ENCODE data around the gene CTNNAL1. TPM values are rescaled to one million over a fixed set of nuclear protein-coding genes. Genes with fewer than 3 reads are reported as not detected.

Gene CTNNAL1
- total and polyA plus RNA-seq, 10 donors, result 14.6 to 43.2 (median 36.3) TPM

DNA sequence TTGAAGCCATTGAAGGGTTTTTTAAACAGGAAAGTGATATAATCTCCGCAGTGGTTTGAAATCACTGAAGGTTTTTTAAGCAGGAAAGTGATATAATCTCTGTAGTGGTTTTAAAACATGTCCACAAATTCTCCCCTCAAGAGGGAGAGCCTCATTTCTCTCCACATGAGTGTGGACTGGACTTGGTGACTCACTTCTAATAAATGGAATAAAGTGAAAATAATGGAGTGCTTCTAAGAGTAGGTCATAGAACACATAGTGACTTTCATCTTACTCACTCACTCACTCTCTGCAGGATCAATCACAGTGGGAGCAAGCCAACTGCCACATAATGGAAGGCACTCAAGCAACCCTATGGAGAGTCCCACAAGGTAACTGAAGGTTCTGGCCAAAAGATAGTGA, 12.0 kb downstream of the CTNNAL1 start:
- TF ChIP-seq POLR2AphosphoS5 (IDR thresholded peaks at IDR 0.05), result no peak
- TF ChIP-seq, protein P1, sequence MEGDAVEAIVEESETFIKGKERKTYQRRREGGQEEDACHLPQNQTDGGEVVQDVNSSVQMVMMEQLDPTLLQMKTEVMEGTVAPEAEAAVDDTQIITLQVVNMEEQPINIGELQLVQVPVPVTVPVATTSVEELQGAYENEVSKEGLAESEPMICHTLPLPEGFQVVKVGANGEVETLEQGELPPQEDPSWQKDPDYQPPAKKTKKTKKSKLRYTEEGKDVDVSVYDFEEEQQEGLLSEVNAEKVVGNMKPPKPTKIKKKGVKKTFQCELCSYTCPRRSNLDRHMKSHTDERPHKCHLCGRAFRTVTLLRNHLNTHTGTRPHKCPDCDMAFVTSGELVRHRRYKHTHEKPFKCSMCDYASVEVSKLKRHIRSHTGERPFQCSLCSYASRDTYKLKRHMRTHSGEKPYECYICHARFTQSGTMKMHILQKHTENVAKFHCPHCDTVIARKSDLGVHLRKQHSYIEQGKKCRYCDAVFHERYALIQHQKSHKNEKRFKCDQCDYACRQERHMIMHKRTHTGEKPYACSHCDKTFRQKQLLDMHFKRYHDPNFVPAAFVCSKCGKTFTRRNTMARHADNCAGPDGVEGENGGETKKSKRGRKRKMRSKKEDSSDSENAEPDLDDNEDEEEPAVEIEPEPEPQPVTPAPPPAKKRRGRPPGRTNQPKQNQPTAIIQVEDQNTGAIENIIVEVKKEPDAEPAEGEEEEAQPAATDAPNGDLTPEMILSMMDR (IDR thresholded peaks at IDR 0.05 in 8 of 11, conservative IDR thresholded peaks at IDR 0.05 in 3 of 11), result no peak
- no peak for TF ChIP-seq POLR2A (IDR thresholded peaks at IDR 0.05)
- H3K36me3 ChIP-seq, result no peaks in the 10 kb centered on the region
- H3K9me3 ChIP-seq, result peaks cover 4 to 19% (median 15%) of the 10 kb centered on the region in 8 donors
- WGBS, 5 donors, result 33 to 55% (median 41%) methylated on average over 1 of the region's 1 CpG
- DNase-seq, result no peak
- peaks cover 0 to 12% (median 6%) of the 10 kb centered on the region in 6 donors for H3K4me1 ChIP-seq
- intact Hi-C loops (cut with DNase I; ENCODE audit: low total_unique reads), result no loop called here
- peak overlapping the region in 1 of 8 donors; percentile 34 for H3K27ac ChIP-seq
- H3K4me3 ChIP-seq, result no peak overlapping the region
- no peaks in the 10 kb centered on the region for H3K27me3 ChIP-seq (replicated peaks in 1 of 7)

GRCh38 chr9:108997112-108997511, 16.2 kb downstream of the CTNNAL1 start:
- Histone ChIP-seq H3K9me3 (no peaks in the 10 kb centered on the region), H3K27ac (peak overlapping the region; percentile 20 to 81 (median 61)), H3K36me3 (peaks cover 0 to 3% (median 0%) of the 10 kb centered on the region in 6 donors), H3K4me1 (peaks cover 0 to 33% (median 21%) of the 10 kb centered on the region in 6 donors), H3K27me3 (replicated peaks in 1 of 7) (no peaks in the 10 kb centered on the region), H3K4me3 (no peak overlapping the region)
- no peak for DNase-seq
- 36 to 63% (median 47%) methylated on average over 1 of the region's 1 CpG for WGBS, 5 donors
- no peak for TF ChIP-seq POLR2A (IDR thresholded peaks at IDR 0.05)
- TF ChIP-seq, protein P1 (IDR thresholded peaks at IDR 0.05 in 8 of 11, conservative IDR thresholded peaks at IDR 0.05 in 3 of 11), result no peak
- TF ChIP-seq POLR2AphosphoS5 (IDR thresholded peaks at IDR 0.05), result no peak
- intact Hi-C loops (cut with DNase I; ENCODE audit: low total_unique reads), result no loop called here

- Histone ChIP-seq H3K4me3 (no peak overlapping the region), H3K9me3 (no peaks in the 10 kb centered on the region), H3K36me3 (peaks cover 0 to 3% (median 0%) of the 10 kb centered on the region in 6 donors), H3K27ac (peak overlapping the region; percentile 27 to 81 (median 61)), H3K27me3 (replicated peaks in 1 of 7) (no peaks in the 10 kb centered on the region), H3K4me1 (peaks cover 0 to 33% (median 21%) of the 10 kb centered on the region in 6 donors)
- WGBS, 5 donors, result 7 to 17% (median 14%) methylated on average over 1 of the region's 1 CpG
- TF ChIP-seq, protein P1 (IDR thresholded peaks at IDR 0.05 in 8 of 11, conservative IDR thresholded peaks at IDR 0.05 in 3 of 11), result no peak
- TF ChIP-seq POLR2A (IDR thresholded peaks at IDR 0.05) (no peak), POLR2AphosphoS5 (IDR thresholded peaks at IDR 0.05) (no peak)
- no peak for DNase-seq
- intact Hi-C loops (cut with DNase I; ENCODE audit: low total_unique reads), result no loop called here
These were observed 16.7 kb downstream of the CTNNAL1 start for GRCh38 chr9:108996643-108997042.

GRCh38 chr9:108994695-108995094, 18.6 kb downstream of the CTNNAL1 start:
- H3K9me3 ChIP-seq, result no peaks in the 10 kb centered on the region
- TF ChIP-seq, protein P1 (IDR thresholded peaks at IDR 0.05 in 8 of 11, conservative IDR thresholded peaks at IDR 0.05 in 3 of 11), result no peak
- TF ChIP-seq POLR2AphosphoS5 (IDR thresholded peaks at IDR 0.05), result peak in 2 of 3 donors; percentile 62 to 66
- no peak for TF ChIP-seq POLR2A (IDR thresholded peaks at IDR 0.05)
- no peaks in the 10 kb centered on the region for H3K27me3 ChIP-seq (replicated peaks in 1 of 7)
- peak overlapping the region; percentile 15 to 81 (median 56) for H3K27ac ChIP-seq
- intact Hi-C loops (cut with DNase I; ENCODE audit: low total_unique reads), result no loop called here
- WGBS, 5 donors, result 31 to 40% (median 36%) methylated on average over 2 of the region's 2 CpGs
- peaks cover 0 to 3% (median 0%) of the 10 kb centered on the region in 6 donors for H3K36me3 ChIP-seq
- H3K4me1 ChIP-seq, result peaks cover 0 to 43% (median 21%) of the 10 kb centered on the region in 6 donors
- H3K4me3 ChIP-seq, result no peak overlapping the region
- DNase-seq, result peak; percentile 80

Measured in spleen (tissue), 11 donors.